Breast epithelium (tissue), 4 donors: ENCODE measurements around the gene SNTB2. TPM values are rescaled to one million over a fixed set of nuclear protein-coding genes. Genes with fewer than 3 reads are reported as not detected.

ENCODE experiments used
- DNase-seq, 2 donors: peaks; one replicate each; pipeline ENCODE4 v3.0.0-alpha.2; 2019; ENCODE audit warnings: low spot score in 2 of 2
- H3K27ac ChIP-seq, 2 donors: fragments of 200-600 bp; sonication (generic) in 1 of 2; one replicate each; pipeline ENCODE4 v1.5.1; 2016 to 2019; ENCODE audit warnings: mild to moderate bottlenecking in 1 of 2
- H3K27me3 ChIP-seq, 2 donors: fragments of 200-600 bp; sonication (generic) in 1 of 2; one replicate each; pipeline versions ENCODE4 v1.5.1 to v1.6.0; 2017 to 2019; ENCODE audit warnings: control low read depth in 1 of 2, mild to moderate bottlenecking in 1 of 2
- H3K36me3 ChIP-seq: fragments of 200-600 bp; one replicate; pipeline ENCODE4 v1.5.1; 2019
- H3K4me1 ChIP-seq, 2 donors: fragments of 200-600 bp; sonication (generic); one replicate each; pipeline ENCODE4 v1.5.1; 2016 to 2019; ENCODE audit warnings: control low read depth in 1 of 2
- H3K4me3 ChIP-seq, 3 donors: fragments of 200-600 bp; sonication (generic); 1 replicate in 2 of 3; 2 replicates in 1 of 3; pipeline ENCODE4 v1.5.1; 2016 to 2019; ENCODE audit warnings: mild to moderate bottlenecking in 3 of 3, moderate library complexity in 2 of 3
- H3K9me3 ChIP-seq, 2 donors: fragments of 200-600 bp; sonication (generic) in 1 of 2; one replicate each; pipeline ENCODE4 v1.5.1; 2016 to 2019; ENCODE audit warnings: control low read depth in 1 of 2
- CTCF ChIP-seq, 3 donors: fragments of 450-650 bp; IDR thresholded peaks; one replicate each; pipeline ENCODE4 v1.5.1; 2016 to 2017; ENCODE audit warnings: antibody characterized with exemption in 3 of 3, mild to moderate bottlenecking in 3 of 3, moderate library complexity in 3 of 3
- POLR2A ChIP-seq: fragments of 450-650 bp; IDR thresholded peaks from one replicate; pipeline ENCODE4 v1.6.1; 2016; ENCODE audit warnings: antibody characterized with exemption, mild to moderate bottlenecking, moderate library complexity
- POLR2AphosphoS5 ChIP-seq, 3 donors: sonication (generic); formaldehyde crosslinking; IDR thresholded peaks; one replicate each; pipeline ENCODE4 v1.6.1; 2017; ENCODE audit warnings: antibody characterized with exemption in 3 of 3
- intact Hi-C: fragments of 100-400 bp; cut with DNase I; formaldehyde crosslinking; loops from one replicate; pipeline ENCODE4 v1.15.1; 2023; ENCODE audit warnings: low total_unique reads
- total RNA-seq, 3 donors: library from RNA; depleted of rRNA; stranded (reverse); fragments of >200 nt; gene quantifications; one replicate each; pipeline ENCODE4 v1.1.0, GENCODE V29; 2016

SNTB2 gene
- total RNA-seq, 3 donors from 2014 or later = 29.8 to 78.1 (median 36.6) TPM

GRCh38 chr16:69239851-69240250 is 52.9 kb downstream of the SNTB2 start:
- DNase-seq = no peak
- Histone ChIP-seq H3K27me3 (no peaks in the 10 kb centered on the region), H3K4me3 (no peak overlapping the region), H3K9me3 (no peaks in the 10 kb centered on the region), H3K27ac (no peak overlapping the region), H3K4me1 (no peaks in the 10 kb centered on the region), H3K36me3 (no peaks in the 10 kb centered on the region)
- TF ChIP-seq POLR2A (no peak), POLR2AphosphoS5 (IDR thresholded peaks at IDR 0.05) (no peak), CTCF (IDR thresholded peaks at IDR 0.05) (no peak)
- intact Hi-C loops = no loop called here

- TF ChIP-seq POLR2A (no peak), POLR2AphosphoS5 (IDR thresholded peaks at IDR 0.05) (no peak), CTCF (IDR thresholded peaks at IDR 0.05) (no peak)
- no peak for DNase-seq
- Histone ChIP-seq H3K4me3 (no peak overlapping the region), H3K36me3 (no peaks in the 10 kb centered on the region), H3K27ac (no peak overlapping the region), H3K4me1 (no peaks in the 10 kb centered on the region), H3K9me3 (no peaks in the 10 kb centered on the region), H3K27me3 (no peaks in the 10 kb centered on the region)
- intact Hi-C loops = no loop called here
Observed at GRCh38 chr16:69240331-69240730, 53.4 kb downstream of the SNTB2 start.

GRCh38 chr16:69241926-69242325 is 55.0 kb downstream of the SNTB2 start:
- H3K4me1 ChIP-seq = no peaks in the 10 kb centered on the region
- no peaks in the 10 kb centered on the region for H3K27me3 ChIP-seq
- no peak for DNase-seq
- no peak overlapping the region for H3K4me3 ChIP-seq
- no peak for TF ChIP-seq POLR2AphosphoS5 (IDR thresholded peaks at IDR 0.05)
- TF ChIP-seq POLR2A = no peak
- no peak for TF ChIP-seq CTCF (IDR thresholded peaks at IDR 0.05)
- H3K27ac ChIP-seq = no peak overlapping the region
- intact Hi-C loops = no loop called here
- no peaks in the 10 kb centered on the region for H3K36me3 ChIP-seq
- no peaks in the 10 kb centered on the region for H3K9me3 ChIP-seq

GRCh38 chr16:69243479-69243878 is 56.5 kb downstream of the SNTB2 start:
- H3K27ac ChIP-seq = no peak overlapping the region
- H3K4me1 ChIP-seq = no peaks in the 10 kb centered on the region
- no peaks in the 10 kb centered on the region for H3K27me3 ChIP-seq
- no peaks in the 10 kb centered on the region for H3K9me3 ChIP-seq
- H3K36me3 ChIP-seq = no peaks in the 10 kb centered on the region
- DNase-seq = no peak
- TF ChIP-seq POLR2AphosphoS5 (IDR thresholded peaks at IDR 0.05) (no peak), POLR2A (no peak), CTCF (IDR thresholded peaks at IDR 0.05) (no peak)
- intact Hi-C loops = no loop called here
- H3K4me3 ChIP-seq = no peak overlapping the region

- Histone ChIP-seq H3K36me3 (no peaks in the 10 kb centered on the region), H3K27me3 (no peaks in the 10 kb centered on the region), H3K4me3 (no peak overlapping the region), H3K9me3 (no peaks in the 10 kb centered on the region), H3K27ac (no peak overlapping the region), H3K4me1 (no peaks in the 10 kb centered on the region)
- no peak for TF ChIP-seq POLR2AphosphoS5 (IDR thresholded peaks at IDR 0.05)
- TF ChIP-seq CTCF (IDR thresholded peaks at IDR 0.05) = no peak
- TF ChIP-seq POLR2A = no peak
- DNase-seq = no peak
- intact Hi-C loops = no loop called here
Observed at GRCh38 chr16:69244336-69244735, 57.4 kb downstream of the SNTB2 start.
